Nephron progenitor cell (in vitro differentiated cells): ENCODE results near the gene EPHB4.

Experiments used
- DNase-seq: peaks from one replicate; pipeline ENCODE4 v3.0.0; 2021
- H3K27ac Mint-ChIP-seq: 2 replicates; pipeline ENCODE4 v1.8.0; 2021; ENCODE audit warnings: mild to moderate bottlenecking, moderate library complexity, mixed read lengths
- H3K27me3 Mint-ChIP-seq: 2 replicates; pipeline ENCODE4 v1.8.0; 2021; ENCODE audit warnings: mild to moderate bottlenecking, low read depth, mixed read lengths; ENCODE audit not compliant: poor library complexity
- H3K36me3 Mint-ChIP-seq: 2 replicates; pipeline ENCODE4 v1.8.0; 2021; ENCODE audit warnings: low read depth, mixed read lengths
- H3K4me1 Mint-ChIP-seq: 2 replicates; pipeline ENCODE4 v1.8.0; 2021; ENCODE audit warnings: mixed read lengths
- H3K4me3 Mint-ChIP-seq: 2 replicates; pipeline ENCODE4 v1.8.0; 2021; ENCODE audit warnings: mild to moderate bottlenecking, moderate library complexity, mixed read lengths
- H3K9me3 Mint-ChIP-seq: 2 replicates; pipeline ENCODE4 v1.8.0; 2021; ENCODE audit warnings: mild to moderate bottlenecking, moderate library complexity, mixed read lengths
- TF ChIP-seq, protein P1 (sequence below): fragments of 200-600 bp; sonication (generic); IDR thresholded peaks from 2 replicates; pipeline ENCODE4 v1.5.0; 2021; ENCODE audit warnings: antibody characterized with exemption

The EPHB4 gene

DNA sequence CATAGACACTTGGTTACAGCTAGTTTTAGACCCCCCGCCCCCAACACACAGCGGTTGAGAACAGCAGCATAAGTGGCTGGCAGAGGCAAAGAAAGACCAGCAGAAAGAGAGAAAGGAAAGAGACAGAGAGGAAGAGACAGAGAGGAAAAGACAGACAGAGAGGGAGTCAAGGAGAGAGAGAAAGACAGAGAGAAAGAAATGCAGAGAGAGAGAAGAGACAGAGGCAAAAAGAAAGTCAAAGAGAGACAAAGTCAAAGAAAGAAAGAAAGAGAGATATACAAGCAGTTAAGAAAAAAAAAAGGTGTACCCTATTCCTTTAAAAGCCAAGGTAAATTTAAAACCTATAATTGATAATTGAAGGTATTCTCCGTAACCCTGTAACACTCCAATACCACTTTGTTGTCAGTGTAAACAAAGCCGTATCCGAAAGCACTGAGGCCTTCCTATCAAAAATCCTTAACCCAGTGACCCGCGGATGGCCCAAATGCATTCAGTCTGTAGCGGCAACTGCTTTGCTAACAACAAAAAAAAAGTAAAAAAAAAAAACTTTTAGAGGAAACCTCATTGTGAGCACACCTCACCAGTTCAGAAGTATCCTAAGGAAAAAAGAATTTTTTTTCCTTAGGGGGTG, 13.3 kb upstream of the EPHB4 start:
- Mint-ChIP-seq H3K4me1 (peaks cover 73% of the 10 kb centered on the region), H3K27ac (peak overlapping the region; percentile 91), H3K9me3 (no peaks in the 10 kb centered on the region), H3K27me3 (no peaks in the 10 kb centered on the region), H3K4me3 (peak overlapping the region; percentile 68), H3K36me3 (no peaks in the 10 kb centered on the region)
- DNase-seq, result no peak
- TF ChIP-seq, protein P1, sequence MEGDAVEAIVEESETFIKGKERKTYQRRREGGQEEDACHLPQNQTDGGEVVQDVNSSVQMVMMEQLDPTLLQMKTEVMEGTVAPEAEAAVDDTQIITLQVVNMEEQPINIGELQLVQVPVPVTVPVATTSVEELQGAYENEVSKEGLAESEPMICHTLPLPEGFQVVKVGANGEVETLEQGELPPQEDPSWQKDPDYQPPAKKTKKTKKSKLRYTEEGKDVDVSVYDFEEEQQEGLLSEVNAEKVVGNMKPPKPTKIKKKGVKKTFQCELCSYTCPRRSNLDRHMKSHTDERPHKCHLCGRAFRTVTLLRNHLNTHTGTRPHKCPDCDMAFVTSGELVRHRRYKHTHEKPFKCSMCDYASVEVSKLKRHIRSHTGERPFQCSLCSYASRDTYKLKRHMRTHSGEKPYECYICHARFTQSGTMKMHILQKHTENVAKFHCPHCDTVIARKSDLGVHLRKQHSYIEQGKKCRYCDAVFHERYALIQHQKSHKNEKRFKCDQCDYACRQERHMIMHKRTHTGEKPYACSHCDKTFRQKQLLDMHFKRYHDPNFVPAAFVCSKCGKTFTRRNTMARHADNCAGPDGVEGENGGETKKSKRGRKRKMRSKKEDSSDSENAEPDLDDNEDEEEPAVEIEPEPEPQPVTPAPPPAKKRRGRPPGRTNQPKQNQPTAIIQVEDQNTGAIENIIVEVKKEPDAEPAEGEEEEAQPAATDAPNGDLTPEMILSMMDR, result no peak

DNA sequence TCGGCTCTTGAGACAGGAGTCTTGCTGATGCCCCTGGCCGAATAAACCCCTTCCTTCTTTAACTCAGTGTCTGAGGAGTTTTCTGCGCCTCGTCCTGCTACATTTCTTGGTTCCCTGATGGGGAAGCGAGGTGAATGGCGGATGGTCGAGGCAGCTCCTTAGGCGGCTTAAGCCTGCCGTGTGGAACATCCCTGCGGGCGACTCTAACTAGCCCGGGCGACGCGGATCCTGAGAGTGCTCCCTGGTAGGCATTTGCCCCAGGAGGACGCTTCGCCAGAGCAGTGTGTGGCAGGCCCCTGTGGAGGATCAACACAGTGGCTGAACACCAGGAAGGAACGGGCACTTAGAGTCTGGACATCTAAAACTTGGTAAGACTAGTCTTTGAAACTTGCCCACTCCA, 12.0 kb upstream of the EPHB4 start:
- Mint-ChIP-seq H3K27ac (no peak overlapping the region), H3K9me3 (no peaks in the 10 kb centered on the region), H3K27me3 (no peaks in the 10 kb centered on the region), H3K4me3 (no peak overlapping the region), H3K36me3 (peaks cover 2% of the 10 kb centered on the region), H3K4me1 (peaks cover 70% of the 10 kb centered on the region)
- TF ChIP-seq, protein P1, result no peak
- no peak for DNase-seq

DNA sequence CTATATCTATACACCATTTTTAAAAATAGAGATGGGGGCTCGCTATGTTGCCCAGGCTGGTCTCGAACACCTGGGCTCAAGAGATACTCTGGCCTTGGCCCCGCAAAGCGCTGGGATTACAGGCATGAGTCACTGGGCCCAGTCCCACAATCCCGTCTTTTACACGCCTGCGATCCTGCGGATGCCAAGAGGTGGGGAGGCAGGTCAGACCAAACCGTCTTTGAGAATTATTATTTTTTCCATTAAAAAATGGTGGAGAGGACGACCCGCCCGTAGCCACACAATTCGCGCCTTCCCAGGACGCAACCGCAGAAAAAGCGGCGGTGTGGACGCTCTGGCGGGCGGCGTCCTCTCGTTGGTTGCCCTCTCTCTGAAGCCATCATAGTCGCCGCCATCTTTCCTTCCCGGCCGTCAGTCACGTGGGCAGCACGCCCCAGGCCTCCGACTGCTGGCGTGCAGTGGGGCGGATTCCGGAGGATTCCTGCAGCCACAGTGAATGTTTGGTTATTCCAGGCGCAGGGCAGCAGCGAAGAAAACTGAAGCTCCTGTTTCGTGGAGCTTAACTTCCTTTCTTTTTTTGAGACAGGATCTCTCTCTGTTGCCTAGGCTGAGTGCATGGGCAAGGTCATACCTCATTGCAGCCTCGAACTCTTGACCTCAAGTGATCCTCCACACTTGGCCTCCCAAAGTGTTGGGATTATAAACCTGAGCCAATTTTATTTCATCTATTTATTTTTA, 9.9 kb upstream of the EPHB4 start:
- Mint-ChIP-seq H3K4me1 (peaks cover 63% of the 10 kb centered on the region), H3K9me3 (no peaks in the 10 kb centered on the region), H3K4me3 (peak overlapping the region; percentile 51), H3K36me3 (peaks cover 6% of the 10 kb centered on the region), H3K27me3 (peaks cover 2% of the 10 kb centered on the region), H3K27ac (peak overlapping the region; percentile 79)
- TF ChIP-seq, protein P1, result no peak
- peak; percentile 84 for DNase-seq

DNA sequence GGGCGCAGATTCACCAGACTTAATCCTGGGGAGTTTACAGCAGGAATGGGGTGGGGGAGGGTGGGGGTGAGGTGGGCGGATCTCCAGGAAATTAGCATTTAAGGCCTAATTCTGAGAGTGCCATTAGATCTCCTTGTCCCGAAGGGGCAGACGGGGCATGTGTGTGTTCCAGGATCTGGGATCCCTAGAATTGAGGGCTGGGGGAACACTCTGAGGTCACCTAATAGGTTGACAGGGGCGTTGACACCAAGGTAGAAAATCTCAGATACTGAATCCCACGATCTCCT, 9.4 kb upstream of the EPHB4 start:
- H3K9me3 Mint-ChIP-seq, result no peaks in the 10 kb centered on the region
- peaks cover 4% of the 10 kb centered on the region for H3K27me3 Mint-ChIP-seq
- peaks cover 58% of the 10 kb centered on the region for H3K4me1 Mint-ChIP-seq
- H3K27ac Mint-ChIP-seq, result peak overlapping the region; percentile 89
- H3K36me3 Mint-ChIP-seq, result peaks cover 6% of the 10 kb centered on the region
- H3K4me3 Mint-ChIP-seq, result peak overlapping the region; percentile 51
- TF ChIP-seq, protein P1, result no peak
- DNase-seq, result no peak

DNA sequence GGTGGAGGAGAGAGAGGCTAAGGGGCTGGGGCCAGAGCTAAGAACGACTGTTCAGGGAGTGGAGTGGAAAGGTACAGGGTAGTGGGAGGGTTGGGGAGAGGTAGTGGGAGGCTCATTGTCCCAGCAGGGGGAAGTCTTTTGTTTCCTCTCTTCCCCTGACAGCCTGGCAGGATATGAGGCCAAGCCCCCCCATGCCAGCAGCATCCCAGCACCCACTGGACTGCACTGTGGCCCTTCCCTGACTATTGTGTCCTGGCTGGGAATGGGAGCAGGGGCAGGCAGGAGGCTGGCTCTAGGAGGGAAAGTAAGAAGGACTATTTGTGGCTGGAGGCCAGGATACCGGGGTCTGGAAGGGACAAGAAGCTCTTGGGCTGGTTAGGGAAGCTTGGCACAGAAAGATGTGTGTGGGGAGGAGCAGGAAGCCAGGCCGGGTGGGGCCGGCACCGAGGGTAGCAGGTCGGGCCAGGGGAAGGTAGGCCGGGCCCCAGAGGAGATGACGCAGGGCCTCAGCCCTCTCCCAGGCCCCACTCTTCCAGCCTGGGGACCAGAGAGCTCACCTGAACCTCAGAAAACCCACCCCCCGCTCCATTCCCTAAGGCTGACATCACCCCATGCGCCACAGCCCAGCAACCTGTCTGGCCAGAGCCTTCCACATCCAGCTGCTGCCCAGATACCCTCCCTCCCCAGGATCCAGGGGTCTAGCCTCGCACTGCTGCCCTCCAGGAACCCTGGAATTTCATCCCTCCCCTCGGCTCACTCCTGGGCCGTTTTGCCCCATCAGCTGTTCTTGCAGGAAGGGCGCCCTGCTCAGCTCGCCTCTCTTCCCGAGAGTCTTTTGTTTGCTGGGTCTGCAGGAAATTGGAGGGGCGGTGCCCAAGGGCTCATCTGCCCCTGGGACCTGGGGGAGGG, 8.8 kb upstream of the EPHB4 start:
- DNase-seq, result peak; percentile 54
- Mint-ChIP-seq H3K36me3 (peaks cover 6% of the 10 kb centered on the region), H3K4me3 (peak overlapping the region; percentile 51), H3K27ac (peak overlapping the region; percentile 89), H3K4me1 (peaks cover 56% of the 10 kb centered on the region), H3K27me3 (peaks cover 4% of the 10 kb centered on the region), H3K9me3 (no peaks in the 10 kb centered on the region)
- TF ChIP-seq, protein P1, result no peak
